ENCODE data around the gene KANSL1. TPM values are rescaled to one million over a fixed set of nuclear protein-coding genes. Genes with fewer than 3 reads are reported as not detected.

KANSL1 gene
- total and polyA plus RNA-seq, 2 of the 4 experiments (the other 2 are of a cell fraction): 19.1 to 49.6 TPM

Small RNA genes lying within 50 kb of the gene (microRNA-seq; reads per million reads assigned to microRNA genes)
- not detected for gene RF00019 (ENCODE audit: insufficient read depth, insufficient read length)

Small RNA genes lying within 50 kb of the gene (small RNA-seq; reads per million reads assigned to genes)
- 0 reads per million in 5 experiments for gene RF00019

Other genes starting within 250 kb of the KANSL1 start
- gene STH, start 194.2 kb downstream of the KANSL1 start, total RNA-seq (2012; rRNA removed): not detected in 2 replicates
- not detected in 2 replicates for gene STH, start 194.2 kb downstream of the KANSL1 start, polyA plus RNA-seq (2012; rRNA removed)
- gene LRRC37A, start 101.7 kb upstream of the KANSL1 start, total RNA-seq (2012; rRNA removed): 0.56 and 0.72 TPM in 2 replicates
- 0.59 and 0.91 TPM in 2 replicates for gene LRRC37A, start 101.7 kb upstream of the KANSL1 start, polyA plus RNA-seq (2012; rRNA removed)
- gene ARL17B, start 168.3 kb upstream of the KANSL1 start, total RNA-seq (2012; rRNA removed): 4.8 and 5.0 TPM in 2 replicates
- gene ARL17B, start 168.3 kb upstream of the KANSL1 start, polyA plus RNA-seq (2012; rRNA removed): 4.6 and 6.5 TPM in 2 replicates

Measured in IMR-90 (cell line).